Tibial nerve (tissue), 4 donors: ENCODE measurements around the gene PLPP3. TPM values are rescaled to one million over a fixed set of nuclear protein-coding genes. Genes with fewer than 3 reads are reported as not detected.

Source experiments
- DNase-seq, 2 donors: peaks; one replicate each; pipeline ENCODE4 v3.0.0-alpha.2; 2019; ENCODE audit warnings: low spot score in 2 of 2
- H3K27ac ChIP-seq, 4 donors: fragments of 200-600 bp; sonication (generic) in 3 of 4; one replicate each; pipeline ENCODE4 v1.5.1; 2017 to 2019; ENCODE audit warnings: mild to moderate bottlenecking in 1 of 4
- H3K27me3 ChIP-seq, 2 donors: fragments of 200-600 bp; sonication (generic) in 1 of 2; one replicate each; pipeline versions ENCODE4 v1.5.1 to v1.6.0; 2017 to 2019
- H3K36me3 ChIP-seq, 3 donors: fragments of 200-600 bp; sonication (generic); one replicate each; pipeline ENCODE4 v1.5.1; 2018 to 2019
- H3K4me1 ChIP-seq, 4 donors: fragments of 200-600 bp; sonication (generic) in 3 of 4; one replicate each; pipeline ENCODE4 v1.5.1; 2017 to 2019
- H3K4me3 ChIP-seq, 4 donors: fragments of 200-600 bp; sonication (generic) in 3 of 4; one replicate each; pipeline ENCODE4 v1.5.1; 2017 to 2019; ENCODE audit warnings: mild to moderate bottlenecking in 1 of 4, moderate library complexity in 1 of 4
- H3K9me3 ChIP-seq, 4 donors: fragments of 200-600 bp; sonication (generic) in 3 of 4; one replicate each; pipeline ENCODE4 v1.5.1; 2017 to 2019
- CTCF ChIP-seq, 5 experiments: fragments of 200-600 bp in 3 of 5; fragments of 450-650 bp in 2 of 5; sonication (generic) in 3 of 5; IDR thresholded peaks; one replicate each; pipeline ENCODE4 v1.5.1; 2016 to 2019; ENCODE audit warnings: antibody characterized with exemption in 5 of 5, mild to moderate bottlenecking in 3 of 5, moderate library complexity in 2 of 5
- EP300 ChIP-seq, 2 donors: sonication (generic); formaldehyde crosslinking; IDR thresholded peaks; one replicate each; pipeline ENCODE4 v1.6.1; 2017; ENCODE audit warnings: antibody characterized with exemption in 2 of 2, mild to moderate bottlenecking in 1 of 2
- POLR2A ChIP-seq, 2 donors: fragments of 450-650 bp; IDR thresholded peaks; one replicate each; pipeline ENCODE4 v1.6.1; 2017; ENCODE audit warnings: antibody characterized with exemption in 2 of 2, mild to moderate bottlenecking in 2 of 2, moderate library complexity in 2 of 2
- WGBS, 2 donors: methylation state at CpG; one replicate each; pipeline ENCODE4 v1.1.5; 2018; 5-methylcytosine and 5-hydroxymethylcytosine counted together
- total RNA-seq, 4 donors: library from RNA; depleted of rRNA; stranded (reverse); fragments of >200 nt; gene quantifications; one replicate each; pipeline ENCODE4 v1.1.0, GENCODE V29; 2016

PLPP3 gene
- total RNA-seq, 4 donors from 2014 or later = 139 to 307 (median 267) TPM

DNA sequence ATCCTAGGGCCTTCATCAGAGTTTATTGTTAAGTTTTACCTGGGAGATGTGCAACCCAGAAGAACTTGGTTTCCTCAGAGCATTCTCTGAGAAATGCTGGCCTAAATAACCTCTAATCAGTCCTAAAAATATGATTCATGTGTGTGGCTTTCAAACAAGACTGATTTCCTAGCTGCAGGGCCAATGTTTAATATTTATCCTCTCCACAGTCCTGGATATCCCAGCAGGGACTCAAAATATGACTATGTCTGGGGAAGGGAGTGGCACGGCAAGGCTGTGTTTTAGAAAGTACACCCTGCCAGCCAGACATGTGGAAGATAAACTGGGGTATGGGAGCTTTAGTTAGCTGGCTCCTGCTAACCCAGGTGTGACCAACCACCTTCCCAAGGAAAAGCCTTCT is 26.3 kb downstream of the PLPP3 start:
- Histone ChIP-seq H3K4me1 (peaks cover 0 to 94% (median 31%) of the 10 kb centered on the region in 4 donors), H3K4me3 (no peak overlapping the region), H3K27ac (peak overlapping the region in 1 of 4 donors; percentile 35), H3K9me3 (no peaks in the 10 kb centered on the region), H3K36me3 (no peaks in the 10 kb centered on the region), H3K27me3 (no peaks in the 10 kb centered on the region)
- no peak for DNase-seq
- TF ChIP-seq EP300 (IDR thresholded peaks at IDR 0.05) (no peak), POLR2A (IDR thresholded peaks at IDR 0.05) (no peak), CTCF (IDR thresholded peaks at IDR 0.05) (no peak)
- WGBS, 2 donors = 0 to 58% methylated on average over 1 of the region's 1 CpG

DNA sequence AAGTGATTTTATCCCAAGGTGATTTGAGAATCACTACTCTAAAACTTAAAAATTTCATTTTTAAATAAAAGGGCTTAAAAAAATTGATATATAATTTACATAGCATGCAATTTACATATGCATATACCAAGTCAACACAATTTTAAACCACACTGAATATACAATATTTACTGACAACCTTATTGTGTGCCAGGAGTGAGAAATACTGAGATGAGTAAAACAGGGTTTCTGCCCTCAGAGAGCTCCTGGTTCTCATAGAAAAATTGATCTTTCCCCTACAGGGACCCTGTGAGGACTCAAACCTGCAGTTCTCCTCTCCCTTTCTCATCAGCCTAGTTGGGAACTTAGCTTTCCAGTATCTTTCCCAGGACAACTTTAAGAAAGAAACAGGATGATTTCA is 27.0 kb downstream of the PLPP3 start:
- Histone ChIP-seq H3K36me3 (no peaks in the 10 kb centered on the region), H3K4me3 (no peak overlapping the region), H3K27me3 (no peaks in the 10 kb centered on the region), H3K4me1 (peaks cover 0 to 94% (median 33%) of the 10 kb centered on the region in 4 donors), H3K27ac (no peak overlapping the region), H3K9me3 (no peaks in the 10 kb centered on the region)
- TF ChIP-seq EP300 (IDR thresholded peaks at IDR 0.05) = no peak
- no peak for TF ChIP-seq CTCF (IDR thresholded peaks at IDR 0.05)
- TF ChIP-seq POLR2A (IDR thresholded peaks at IDR 0.05) = no peak
- no peak for DNase-seq

- peaks cover 0 to 91% (median 33%) of the 10 kb centered on the region in 4 donors for H3K4me1 ChIP-seq
- 86 to 87% methylated on average over 3 of the region's 3 CpGs for WGBS, 2 donors
Observed at GRCh38 chr1:56551691-56552090, 27.7 kb downstream of the PLPP3 start.

GRCh38 chr1:56550859-56551188 is 28.5 kb downstream of the PLPP3 start:
- H3K36me3 ChIP-seq = no peaks in the 10 kb centered on the region
- H3K4me1 ChIP-seq = peaks cover 0 to 92% (median 34%) of the 10 kb centered on the region in 4 donors
- no peaks in the 10 kb centered on the region for H3K9me3 ChIP-seq
- H3K27ac ChIP-seq = peak overlapping the region in 2 of 4 donors; percentile 37 to 42
- 37 to 39% methylated on average over 4 of the region's 4 CpGs for WGBS, 2 donors
- H3K4me3 ChIP-seq = no peak overlapping the region
- TF ChIP-seq EP300 (IDR thresholded peaks at IDR 0.05) = no peak
- TF ChIP-seq POLR2A (IDR thresholded peaks at IDR 0.05) = no peak
- TF ChIP-seq CTCF (IDR thresholded peaks at IDR 0.05) = no peak
- H3K27me3 ChIP-seq = no peaks in the 10 kb centered on the region
- no peak for DNase-seq

More at GRCh38 chr1:56551691-56552090, 27.7 kb downstream of the PLPP3 start:
- Histone ChIP-seq H3K27ac (no peak overlapping the region), H3K27me3 (no peaks in the 10 kb centered on the region), H3K4me3 (no peak overlapping the region), H3K36me3 (no peaks in the 10 kb centered on the region), H3K9me3 (no peaks in the 10 kb centered on the region)
- TF ChIP-seq CTCF (IDR thresholded peaks at IDR 0.05) (no peak), EP300 (IDR thresholded peaks at IDR 0.05) (no peak), POLR2A (IDR thresholded peaks at IDR 0.05) (no peak)
- no peak for DNase-seq

DNA sequence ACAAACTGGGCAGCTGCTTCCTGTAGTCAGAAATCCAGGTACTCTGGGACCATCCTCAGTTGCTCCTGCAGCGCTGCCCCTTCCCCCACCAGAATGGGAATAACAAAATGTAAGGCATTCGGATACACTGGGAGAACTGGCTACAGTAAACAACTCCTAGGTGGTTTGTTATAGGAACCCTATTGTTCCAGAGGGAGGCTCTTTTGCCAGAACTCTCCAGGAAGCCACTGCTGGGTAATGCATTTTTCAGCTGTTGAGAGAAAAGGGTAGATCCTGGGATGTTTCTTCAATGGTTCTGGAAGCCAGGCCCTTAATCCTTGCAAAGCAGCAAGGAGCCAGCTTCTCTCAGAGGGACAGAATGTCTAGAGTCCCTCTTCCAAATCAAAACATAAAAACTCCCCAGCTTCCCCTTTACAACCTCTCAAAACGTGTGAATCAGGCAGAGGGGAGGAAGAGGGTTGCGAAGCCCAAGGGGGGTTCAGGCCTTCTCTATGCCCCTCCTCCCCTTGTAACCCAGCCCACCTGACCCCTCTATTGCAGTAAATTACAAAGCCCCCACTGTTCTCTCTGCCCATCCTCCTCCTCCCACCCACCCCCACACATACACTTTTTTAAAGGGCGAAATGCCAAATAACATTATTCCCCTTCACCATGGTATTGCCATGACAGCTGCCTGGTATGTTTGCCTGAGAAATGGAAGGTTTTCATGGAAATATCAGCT is 29.1 kb downstream of the PLPP3 start:
- Histone ChIP-seq H3K4me1 (peaks cover 0 to 93% (median 35%) of the 10 kb centered on the region in 4 donors), H3K27ac (peak overlapping the region in 2 of 4 donors; percentile 37 to 42)
- 53 to 55% methylated on average over 5 of the region's 5 CpGs for WGBS, 2 donors

More for the DNA sequence above, 29.1 kb downstream of the PLPP3 start:
- no peaks in the 10 kb centered on the region for H3K9me3 ChIP-seq
- no peaks in the 10 kb centered on the region for H3K36me3 ChIP-seq
- no peak for DNase-seq
- H3K4me3 ChIP-seq = no peak overlapping the region
- TF ChIP-seq EP300 (IDR thresholded peaks at IDR 0.05) (no peak), CTCF (IDR thresholded peaks at IDR 0.05) (no peak), POLR2A (IDR thresholded peaks at IDR 0.05) (no peak)
- no peaks in the 10 kb centered on the region for H3K27me3 ChIP-seq
